HL-60 (cell line): ENCODE measurements around the gene HLA-DPA1.

ENCODE experiments used
- CTCF ChIP-seq: IDR thresholded peaks from one replicate; pipeline ENCODE4 v1.5.1; 2011; ENCODE audit warnings: low read length, control low read depth, inconsistent platforms; ENCODE audit not compliant: insufficient read depth
- GABPA ChIP-seq: IDR thresholded peaks from 2 replicates; pipeline ENCODE4 v1.6.1; 2012; ENCODE audit warnings: low read depth
- POLR2AphosphoS5 ChIP-seq: IDR thresholded peaks from 2 replicates; pipeline ENCODE4 v1.6.1; 2012; ENCODE audit warnings: low read depth
- REST ChIP-seq: IDR thresholded peaks from 2 replicates; pipeline ENCODE4 v1.6.1; 2012; ENCODE audit warnings: low read depth; ENCODE audit not compliant: insufficient replicate concordance

- TF ChIP-seq CTCF (no peak), POLR2AphosphoS5 (no peak), REST (no peak), GABPA (no peak)
These were observed 30.3 kb upstream of the HLA-DPA1 start for GRCh38 chr6:33103776-33104175.
